ENCODE measurements around the gene KIAA1671.
"Not testable (repeated sequence)": the region's sequence is repeated elsewhere in the genome, so short reads cannot be mapped to it uniquely, and the experiment has no call there.

The KIAA1671 gene

GRCh38 chr22:25178869-25179631 is 226.5 kb downstream of the KIAA1671 start:
- DNase-seq: peak; percentile 69 to 81

DNA sequence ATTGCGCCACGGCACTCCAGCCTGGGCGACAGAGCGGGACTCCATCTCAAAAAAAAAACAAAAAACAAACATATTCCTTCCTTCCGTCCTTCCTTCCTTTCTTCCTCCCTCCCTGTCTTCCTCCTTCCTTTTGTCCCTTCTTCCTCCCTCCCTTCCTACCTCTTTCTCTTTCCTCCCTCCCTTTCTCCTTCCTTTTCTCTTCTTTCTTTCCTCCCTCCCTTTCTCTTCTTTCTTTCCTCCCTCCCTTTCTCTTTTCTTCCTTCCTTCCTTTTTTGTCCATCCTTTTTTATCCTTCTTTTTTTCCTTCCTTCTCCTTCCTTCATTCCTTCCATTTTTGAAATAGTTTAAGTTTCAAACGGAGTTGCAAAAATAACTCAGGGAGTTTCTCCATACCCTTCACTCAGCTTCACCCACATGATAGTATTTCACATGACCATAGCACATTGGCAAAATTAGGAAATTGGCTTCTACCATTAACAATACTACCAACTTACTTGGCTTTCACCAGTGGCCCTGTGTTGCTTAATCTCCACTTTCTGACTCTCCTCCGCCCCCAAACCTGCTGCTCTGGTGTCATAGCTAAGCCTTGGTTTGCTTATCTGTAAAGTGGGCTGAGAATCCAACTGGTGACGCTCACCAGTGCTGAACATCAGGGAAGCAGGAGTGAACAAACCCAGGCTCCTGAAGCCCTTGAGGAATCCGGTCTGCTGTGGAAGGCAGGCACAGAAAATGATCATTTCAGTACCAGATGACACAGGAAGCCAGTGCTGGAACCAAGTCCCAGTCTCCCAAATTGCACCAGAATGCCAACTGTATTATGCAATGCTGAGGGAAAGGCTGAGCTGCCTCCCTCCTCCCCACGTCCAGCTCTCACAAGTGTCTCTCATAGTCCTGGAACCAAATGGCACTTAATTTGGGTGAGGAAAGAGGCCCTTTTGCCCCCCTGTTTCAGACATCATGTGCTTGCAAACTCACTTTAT is 229.9 kb downstream of the KIAA1671 start:
- Histone ChIP-seq H3K23ac (ENCODE audit: low read length) (no peak overlapping the region), H4K8ac (ENCODE audit: low read depth, low read length) (no peak overlapping the region), H2BK120ac (ENCODE audit: insufficient read depth, low read length, poor library complexity) (no peak overlapping the region), H3K27me3 (ENCODE audit: insufficient read depth, low read length) (no peaks in the 10 kb centered on the region), H3K79me2 (ENCODE audit: control insufficient read depth, insufficient read depth, low read length, poor library complexity) (no peaks in the 10 kb centered on the region), H3K27ac (ENCODE audit: low read depth, low read length) (no peak overlapping the region), H3K4me1 (ENCODE audit: control insufficient read depth in 1 of 2, insufficient read depth in 2 of 2, low read length in 2 of 2) (no peaks in the 10 kb centered on the region), H2AFZ (ENCODE audit: insufficient read depth, low read length, poor library complexity) (no peak overlapping the region), H3K18ac (ENCODE audit: low read length) (no peak overlapping the region), H4K12ac (ENCODE audit: low read depth, low read length) (no peak overlapping the region), H3K79me1 (ENCODE audit: low read length) (no peaks in the 10 kb centered on the region), H3K14ac (ENCODE audit: low read length) (no peak overlapping the region), H3K9me3 (ENCODE audit: insufficient read depth, low read depth, low read length) (peaks cover 2% of the 10 kb centered on the region), H4K91ac (ENCODE audit: low read depth, low read length) (no peak overlapping the region), H3K4me2 (ENCODE audit: low read length) (no peak overlapping the region), H3K36me3 (ENCODE audit: control insufficient read depth in 1 of 2, insufficient read depth in 2 of 2, low read length in 2 of 2) (peaks cover 45 to 48% of the 10 kb centered on the region in 2 experiments), H3K4me3 (ENCODE audit: low read depth, low read length) (no peak overlapping the region), H3K9ac (ENCODE audit: low read length) (no peak overlapping the region), H3K4ac (ENCODE audit: low read depth, low read length) (no peak overlapping the region), H2BK12ac (ENCODE audit: low read length) (no peak overlapping the region), H2BK5ac (ENCODE audit: low read depth, low read length, poor library complexity) (no peak overlapping the region), H2AK5ac (ENCODE audit: low read length) (no peak overlapping the region)
- peak in 1 of 2 donors; percentile 6 for DNase-seq
- 100% methylated on average over 1 of the region's 10 CpGs for WGBS (ENCODE audit: extremely low coverage, insufficient coverage, insufficient read length)

More at GRCh38 chr22:25178869-25179631, 226.5 kb downstream of the KIAA1671 start:
- not testable (repeated sequence) for H3K4me1 ChIP-seq (ENCODE audit: control insufficient read depth in 1 of 2, insufficient read depth in 2 of 2, low read length in 2 of 2); H2AK5ac ChIP-seq (ENCODE audit: low read length); H3K9ac ChIP-seq (ENCODE audit: low read length); H2BK120ac ChIP-seq (ENCODE audit: insufficient read depth, low read length, poor library complexity); H3K23ac ChIP-seq (ENCODE audit: low read length); H4K12ac ChIP-seq (ENCODE audit: low read depth, low read length); H2BK12ac ChIP-seq (ENCODE audit: low read length); H3K14ac ChIP-seq (ENCODE audit: low read length); H3K27me3 ChIP-seq (ENCODE audit: insufficient read depth, low read length); H3K4ac ChIP-seq (ENCODE audit: low read depth, low read length); H3K79me2 ChIP-seq (ENCODE audit: control insufficient read depth, insufficient read depth, low read length, poor library complexity); H2AFZ ChIP-seq (ENCODE audit: insufficient read depth, low read length, poor library complexity); H4K8ac ChIP-seq (ENCODE audit: low read depth, low read length); H3K4me2 ChIP-seq (ENCODE audit: low read length); H3K18ac ChIP-seq (ENCODE audit: low read length); H3K79me1 ChIP-seq (ENCODE audit: low read length); H2BK5ac ChIP-seq (ENCODE audit: low read depth, low read length, poor library complexity); H3K4me3 ChIP-seq (ENCODE audit: low read depth, low read length); H3K9me3 ChIP-seq (ENCODE audit: insufficient read depth, low read depth, low read length); H4K91ac ChIP-seq (ENCODE audit: low read depth, low read length); H3K27ac ChIP-seq (ENCODE audit: low read depth, low read length)
- no CpG with 5 or more reads among the region's 63 CpGs for WGBS (ENCODE audit: extremely low coverage, insufficient coverage, insufficient read length)
- H3K36me3 ChIP-seq (ENCODE audit: control insufficient read depth in 1 of 2, insufficient read depth in 2 of 2, low read length in 2 of 2): peaks cover 46 to 47% of the 10 kb centered on the region in 2 experiments

DNA sequence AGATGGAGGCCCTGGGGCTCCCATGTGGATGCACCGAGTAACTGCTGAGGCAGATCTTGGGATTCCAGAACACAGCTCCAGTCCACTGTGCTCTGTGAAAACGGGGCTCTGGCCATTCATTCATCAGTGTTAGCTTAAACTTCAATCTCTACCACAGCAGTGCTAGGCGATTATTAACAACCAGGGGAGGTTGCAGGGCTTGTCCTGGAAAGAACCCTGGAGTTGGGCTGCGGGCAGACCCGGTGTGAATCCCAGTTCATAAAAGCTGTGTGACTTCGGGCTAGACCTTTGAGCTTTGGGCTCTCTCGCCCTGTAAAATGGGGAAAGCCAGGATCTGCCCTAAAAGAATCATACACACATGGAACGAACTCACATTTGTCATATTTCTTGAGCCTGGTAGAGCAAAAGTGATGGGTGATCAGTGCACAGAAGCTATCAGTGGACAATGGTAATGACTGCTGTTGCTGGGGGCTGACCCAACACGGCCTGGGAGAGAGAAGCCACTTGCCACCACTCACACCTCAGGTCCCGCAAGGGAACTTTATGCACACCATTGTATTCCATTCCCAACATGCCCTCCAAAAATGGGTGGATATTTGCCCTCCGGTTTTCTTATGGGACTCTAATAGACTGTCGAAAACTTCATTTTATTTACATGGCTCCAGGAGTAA is 231.6 kb downstream of the KIAA1671 start:
- Histone ChIP-seq H3K27ac (ENCODE audit: low read depth, low read length) (no peak overlapping the region), H4K12ac (ENCODE audit: low read depth, low read length) (no peak overlapping the region), H3K79me2 (ENCODE audit: control insufficient read depth, insufficient read depth, low read length, poor library complexity) (no peaks in the 10 kb centered on the region), H3K4me3 (ENCODE audit: low read depth, low read length) (no peak overlapping the region), H3K4me2 (ENCODE audit: low read length) (no peak overlapping the region), H3K18ac (ENCODE audit: low read length) (no peak overlapping the region), H3K27me3 (ENCODE audit: insufficient read depth, low read length) (no peaks in the 10 kb centered on the region), H3K9ac (ENCODE audit: low read length) (no peak overlapping the region), H4K91ac (ENCODE audit: low read depth, low read length) (no peak overlapping the region), H3K4me1 (ENCODE audit: control insufficient read depth in 1 of 2, insufficient read depth in 2 of 2, low read length in 2 of 2) (no peaks in the 10 kb centered on the region), H3K4ac (ENCODE audit: low read depth, low read length) (no peak overlapping the region), H3K9me3 (ENCODE audit: insufficient read depth, low read depth, low read length) (peaks cover 2% of the 10 kb centered on the region), H2BK5ac (ENCODE audit: low read depth, low read length, poor library complexity) (no peak overlapping the region), H2AFZ (ENCODE audit: insufficient read depth, low read length, poor library complexity) (no peak overlapping the region), H3K14ac (ENCODE audit: low read length) (no peak overlapping the region), H3K23ac (ENCODE audit: low read length) (no peak overlapping the region), H2BK120ac (ENCODE audit: insufficient read depth, low read length, poor library complexity) (no peak overlapping the region), H3K36me3 (ENCODE audit: control insufficient read depth in 1 of 2, insufficient read depth in 2 of 2, low read length in 2 of 2) (peaks cover 39% of the 10 kb centered on the region in 2 experiments), H4K8ac (ENCODE audit: low read depth, low read length) (no peak overlapping the region), H2BK12ac (ENCODE audit: low read length) (no peak overlapping the region), H3K79me1 (ENCODE audit: low read length) (no peaks in the 10 kb centered on the region), H2AK5ac (ENCODE audit: low read length) (no peak overlapping the region)
- no peak for DNase-seq
- no CpG with 5 or more reads among the region's 12 CpGs for WGBS (ENCODE audit: extremely low coverage, insufficient coverage, insufficient read length)

DNA sequence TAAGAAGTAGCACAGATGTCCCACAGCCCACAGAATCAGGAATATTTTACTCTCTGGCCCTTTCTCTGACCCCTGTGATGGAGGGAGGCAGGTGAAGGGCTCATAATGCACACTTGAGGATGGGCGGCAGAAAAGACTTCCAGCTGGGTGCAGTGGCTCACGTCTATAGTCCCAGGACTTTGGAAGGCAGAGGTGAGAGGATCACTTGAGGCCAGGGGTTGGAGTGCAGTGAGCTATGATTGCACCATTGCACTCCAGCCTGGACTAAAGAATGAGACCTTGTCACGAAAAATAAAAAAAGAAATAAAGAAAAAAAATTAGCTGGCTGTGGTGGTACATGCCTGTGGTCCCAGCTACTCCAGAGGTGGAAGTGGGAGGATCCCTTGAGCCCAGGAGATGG is 233.6 kb downstream of the KIAA1671 start:
- Histone ChIP-seq H2BK5ac (ENCODE audit: low read depth, low read length, poor library complexity) (no peak overlapping the region), H4K8ac (ENCODE audit: low read depth, low read length) (no peak overlapping the region), H3K27me3 (ENCODE audit: insufficient read depth, low read length) (no peaks in the 10 kb centered on the region), H2AK5ac (ENCODE audit: low read length) (no peak overlapping the region), H3K4ac (ENCODE audit: low read depth, low read length) (no peak overlapping the region), H2AFZ (ENCODE audit: insufficient read depth, low read length, poor library complexity) (no peak overlapping the region), H3K4me1 (ENCODE audit: control insufficient read depth in 1 of 2, insufficient read depth in 2 of 2, low read length in 2 of 2) (no peaks in the 10 kb centered on the region), H3K27ac (ENCODE audit: low read depth, low read length) (no peak overlapping the region), H3K9me3 (ENCODE audit: insufficient read depth, low read depth, low read length) (no peaks in the 10 kb centered on the region), H3K79me1 (ENCODE audit: low read length) (no peaks in the 10 kb centered on the region), H3K36me3 (ENCODE audit: control insufficient read depth in 1 of 2, insufficient read depth in 2 of 2, low read length in 2 of 2) (peaks cover 36 to 40% of the 10 kb centered on the region in 2 experiments), H2BK12ac (ENCODE audit: low read length) (no peak overlapping the region), H3K9ac (ENCODE audit: low read length) (no peak overlapping the region), H2BK120ac (ENCODE audit: insufficient read depth, low read length, poor library complexity) (no peak overlapping the region), H4K91ac (ENCODE audit: low read depth, low read length) (no peak overlapping the region), H3K23ac (ENCODE audit: low read length) (no peak overlapping the region), H3K4me3 (ENCODE audit: low read depth, low read length) (no peak overlapping the region), H3K4me2 (ENCODE audit: low read length) (no peak overlapping the region), H3K79me2 (ENCODE audit: control insufficient read depth, insufficient read depth, low read length, poor library complexity) (no peaks in the 10 kb centered on the region), H4K12ac (ENCODE audit: low read depth, low read length) (no peak overlapping the region), H3K14ac (ENCODE audit: low read length) (no peak overlapping the region), H3K18ac (ENCODE audit: low read length) (no peak overlapping the region)
- DNase-seq: no peak
- WGBS (ENCODE audit: extremely low coverage, insufficient coverage, insufficient read length): no CpG with 5 or more reads among the region's 3 CpGs
